WI38 (cell line): Measurements from ENCODE around the gene CNTD1.
"Not testable (repeated sequence)": the region's sequence is repeated elsewhere in the genome, so short reads cannot be mapped to it uniquely, and the experiment has no call there.

Experiments used
- H3K4me3 ChIP-seq: 2 replicates; pipeline ENCODE4 v1.5.1; 2011; ENCODE audit warnings: low read depth, mild to moderate bottlenecking, control low read depth, low read length
- TF ChIP-seq, protein P1 (sequence below): IDR thresholded peaks from 2 replicates; pipeline ENCODE4 v1.5.1; 2012; ENCODE audit warnings: low read depth, mild to moderate bottlenecking, control low read depth, low read length

The CNTD1 gene

DNA sequence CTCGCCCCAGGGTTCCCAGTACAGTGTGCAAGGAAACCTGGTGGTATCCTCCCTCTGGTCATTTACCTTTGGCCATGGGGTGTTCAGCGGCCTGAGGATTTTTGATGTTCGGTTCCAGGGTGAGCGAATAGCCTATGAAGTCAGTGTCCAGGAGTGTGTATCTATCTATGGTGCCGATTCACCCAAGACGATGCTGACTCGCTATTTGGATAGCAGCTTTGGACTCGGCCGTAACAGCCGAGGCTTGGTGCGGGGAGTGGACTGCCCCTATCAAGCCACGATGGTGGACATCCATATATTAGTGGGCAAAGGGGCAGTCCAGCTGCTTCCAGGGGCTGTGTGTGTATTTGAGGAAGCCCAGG is 46.9 kb downstream of the CNTD1 start:
- TF ChIP-seq, protein P1, sequence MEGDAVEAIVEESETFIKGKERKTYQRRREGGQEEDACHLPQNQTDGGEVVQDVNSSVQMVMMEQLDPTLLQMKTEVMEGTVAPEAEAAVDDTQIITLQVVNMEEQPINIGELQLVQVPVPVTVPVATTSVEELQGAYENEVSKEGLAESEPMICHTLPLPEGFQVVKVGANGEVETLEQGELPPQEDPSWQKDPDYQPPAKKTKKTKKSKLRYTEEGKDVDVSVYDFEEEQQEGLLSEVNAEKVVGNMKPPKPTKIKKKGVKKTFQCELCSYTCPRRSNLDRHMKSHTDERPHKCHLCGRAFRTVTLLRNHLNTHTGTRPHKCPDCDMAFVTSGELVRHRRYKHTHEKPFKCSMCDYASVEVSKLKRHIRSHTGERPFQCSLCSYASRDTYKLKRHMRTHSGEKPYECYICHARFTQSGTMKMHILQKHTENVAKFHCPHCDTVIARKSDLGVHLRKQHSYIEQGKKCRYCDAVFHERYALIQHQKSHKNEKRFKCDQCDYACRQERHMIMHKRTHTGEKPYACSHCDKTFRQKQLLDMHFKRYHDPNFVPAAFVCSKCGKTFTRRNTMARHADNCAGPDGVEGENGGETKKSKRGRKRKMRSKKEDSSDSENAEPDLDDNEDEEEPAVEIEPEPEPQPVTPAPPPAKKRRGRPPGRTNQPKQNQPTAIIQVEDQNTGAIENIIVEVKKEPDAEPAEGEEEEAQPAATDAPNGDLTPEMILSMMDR, result no peak
- H3K4me3 ChIP-seq, result no peak overlapping the region

DNA sequence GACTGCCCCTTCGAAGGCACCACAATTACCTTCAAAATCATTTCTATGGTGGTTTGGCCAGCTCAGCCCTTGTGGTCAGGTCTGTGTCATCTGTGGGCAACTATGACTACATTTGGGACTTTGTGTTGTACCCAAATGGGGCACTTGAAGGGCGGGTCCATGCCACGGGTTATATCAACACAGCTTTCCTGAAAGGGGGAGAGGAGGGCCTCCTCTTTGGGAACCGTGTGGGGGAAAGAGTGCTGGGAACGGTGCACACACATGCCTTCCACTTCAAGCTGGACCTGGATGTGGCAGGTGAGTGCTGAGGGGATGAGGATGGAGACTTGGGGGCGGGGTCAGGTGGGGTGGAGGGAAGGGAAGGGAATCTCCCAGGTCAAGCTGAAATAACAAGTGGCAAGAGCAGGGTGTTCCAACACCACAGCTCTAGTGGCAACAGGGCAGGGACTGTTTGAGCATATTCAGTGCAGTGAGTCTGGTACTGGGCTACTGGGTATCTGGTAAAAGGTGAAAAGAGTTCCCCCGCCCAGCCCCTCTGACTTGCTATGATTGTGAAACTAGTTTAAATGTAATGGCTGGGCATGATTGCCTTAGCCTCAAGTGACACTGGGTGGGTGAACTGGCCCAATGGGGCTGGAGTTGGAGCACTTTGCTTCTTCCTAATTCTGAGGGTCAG is 47.4 kb downstream of the CNTD1 start:
- H3K4me3 ChIP-seq, result no peak overlapping the region
- TF ChIP-seq, protein P1, result no peak

DNA sequence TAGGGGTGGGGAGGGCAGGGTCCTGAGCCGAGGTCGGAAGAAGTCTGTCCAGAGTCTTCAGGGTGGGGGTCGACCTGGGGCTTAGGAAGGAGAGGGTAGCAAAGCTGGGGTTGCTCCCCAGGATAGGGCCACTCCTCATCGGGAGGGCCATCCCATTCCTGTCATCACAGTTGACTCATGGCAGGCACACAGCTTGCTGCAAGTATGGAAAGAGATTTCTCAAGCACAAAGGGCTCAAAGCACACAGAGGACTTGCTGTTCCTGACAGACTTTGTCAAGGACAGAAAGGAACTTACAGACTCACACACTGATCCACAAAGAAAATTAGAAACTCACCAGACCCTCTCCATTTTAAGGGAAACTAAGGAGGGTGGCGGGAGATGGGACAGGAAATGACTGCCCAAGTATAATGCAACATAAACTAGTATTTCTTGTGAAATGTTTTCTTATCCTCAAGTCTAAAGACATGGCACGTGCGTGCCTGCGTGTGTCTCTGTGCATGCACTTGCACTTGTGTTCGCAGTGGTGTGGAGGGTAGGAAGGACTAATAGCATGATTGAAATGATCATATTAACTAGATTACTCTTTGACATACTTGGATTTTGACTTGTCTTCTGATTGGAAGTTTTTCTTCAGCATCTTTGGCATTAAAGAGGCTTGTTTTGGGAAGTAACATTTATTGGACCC is 48.1 kb downstream of the CNTD1 start:
- TF ChIP-seq, protein P1, result no peak
- no peak overlapping the region for H3K4me3 ChIP-seq

DNA sequence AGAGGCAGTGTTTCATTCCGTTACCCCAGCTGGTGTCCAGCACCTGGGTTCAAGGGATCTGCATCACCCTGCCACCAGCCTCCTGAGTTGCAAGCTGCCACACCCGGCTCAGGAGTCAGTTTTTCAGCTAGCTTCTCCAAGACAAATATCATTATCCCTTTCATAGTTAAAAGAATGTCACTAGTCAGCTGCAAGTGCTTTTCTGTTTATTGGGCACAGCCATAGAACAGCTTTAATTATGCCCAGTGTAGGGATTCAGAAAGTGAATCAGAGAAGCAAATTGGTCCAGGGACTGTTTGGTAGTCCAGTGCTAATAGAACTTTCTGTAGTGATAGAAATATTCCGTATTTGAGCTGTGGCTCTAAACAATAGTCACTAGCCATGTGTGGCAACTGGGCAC is 49.4 kb downstream of the CNTD1 start:
- TF ChIP-seq, protein P1, result no peak

DNA sequence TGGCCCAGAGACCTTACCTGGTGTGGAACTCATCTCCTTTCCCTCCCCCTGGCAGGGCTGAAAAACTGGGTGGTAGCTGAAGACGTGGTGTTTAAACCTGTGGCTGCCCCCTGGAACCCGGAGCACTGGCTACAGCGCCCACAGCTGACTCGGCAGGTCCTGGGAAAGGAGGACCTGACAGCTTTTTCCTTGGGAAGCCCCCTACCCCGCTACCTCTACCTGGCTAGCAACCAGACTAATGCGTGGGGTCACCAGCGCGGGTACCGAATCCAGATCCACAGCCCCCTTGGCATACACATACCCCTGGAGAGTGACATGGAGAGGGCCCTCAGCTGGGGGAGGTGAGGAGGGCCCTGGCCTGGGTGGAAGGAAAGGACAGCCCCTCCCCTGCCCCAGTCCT is 50.4 kb downstream of the CNTD1 start:
- H3K4me3 ChIP-seq, result no peak overlapping the region
- TF ChIP-seq, protein P1, result no peak

More for the DNA sequence above, 49.4 kb downstream of the CNTD1 start:
- no peak overlapping the region for H3K4me3 ChIP-seq

DNA sequence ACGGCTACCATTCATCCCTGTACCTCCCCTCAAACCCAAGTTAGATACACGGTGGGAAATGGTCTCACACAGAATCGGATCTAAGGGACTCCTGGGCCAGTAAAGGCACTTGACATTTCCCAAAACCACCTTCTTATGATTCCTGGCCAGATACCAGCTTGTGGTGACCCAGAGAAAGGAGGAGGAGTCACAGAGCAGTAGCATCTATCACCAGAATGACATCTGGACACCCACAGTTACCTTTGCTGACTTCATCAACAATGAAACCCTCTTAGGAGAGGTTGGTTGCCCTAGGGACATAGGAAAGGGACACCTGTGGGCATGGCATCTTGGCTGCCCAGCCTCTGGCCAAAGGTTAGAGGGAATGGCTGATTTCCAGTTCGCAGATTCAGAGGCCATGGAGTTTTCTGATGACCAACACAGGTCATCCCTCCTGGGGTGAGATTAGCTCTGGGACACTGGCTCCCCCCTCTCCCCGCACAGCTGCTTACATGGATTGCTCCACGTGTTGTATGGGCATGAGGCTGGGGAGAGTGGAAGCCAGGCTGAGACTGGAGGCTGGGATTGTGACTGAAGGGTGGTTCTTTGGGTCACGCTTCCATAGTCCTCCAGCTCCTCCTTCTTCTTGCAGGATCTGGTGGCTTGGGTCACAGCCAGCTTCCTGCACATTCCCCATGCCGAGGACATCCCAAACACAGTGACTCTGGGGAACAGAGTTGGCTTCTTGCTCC is 51.0 kb downstream of the CNTD1 start:
- TF ChIP-seq, protein P1, result no peak
- H3K4me3 ChIP-seq, result no peak overlapping the region

DNA sequence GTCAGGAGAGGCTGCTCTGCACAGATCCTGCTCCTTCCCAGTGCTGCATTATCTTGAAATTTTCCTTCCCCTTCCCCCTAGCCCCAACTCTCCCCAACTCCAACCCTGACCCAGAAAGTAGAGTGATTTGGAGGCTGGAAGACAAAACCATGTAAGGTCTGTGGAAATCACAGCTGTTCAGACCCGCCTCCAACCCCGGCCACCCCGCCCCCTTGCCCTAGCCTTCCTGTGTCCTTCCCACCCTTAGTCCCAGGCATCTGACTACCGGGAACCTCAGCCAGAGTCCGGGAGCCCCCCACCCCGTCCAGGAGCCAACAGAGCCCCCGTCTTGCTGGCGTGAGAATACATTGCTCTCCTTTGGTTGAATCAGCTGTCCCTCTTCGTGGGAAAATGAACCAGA is 52.3 kb downstream of the CNTD1 start, which contains the start of gene AOC3:
TSS of gene AOC3 (plus strand) at position 246 of the 400 bp plus-strand sequence. CDS start at position 391, 145 bp downstream.
- no peak within 1 kb of the TSS for H3K4me3 ChIP-seq
- TF ChIP-seq, protein P1, result no peak

DNA sequence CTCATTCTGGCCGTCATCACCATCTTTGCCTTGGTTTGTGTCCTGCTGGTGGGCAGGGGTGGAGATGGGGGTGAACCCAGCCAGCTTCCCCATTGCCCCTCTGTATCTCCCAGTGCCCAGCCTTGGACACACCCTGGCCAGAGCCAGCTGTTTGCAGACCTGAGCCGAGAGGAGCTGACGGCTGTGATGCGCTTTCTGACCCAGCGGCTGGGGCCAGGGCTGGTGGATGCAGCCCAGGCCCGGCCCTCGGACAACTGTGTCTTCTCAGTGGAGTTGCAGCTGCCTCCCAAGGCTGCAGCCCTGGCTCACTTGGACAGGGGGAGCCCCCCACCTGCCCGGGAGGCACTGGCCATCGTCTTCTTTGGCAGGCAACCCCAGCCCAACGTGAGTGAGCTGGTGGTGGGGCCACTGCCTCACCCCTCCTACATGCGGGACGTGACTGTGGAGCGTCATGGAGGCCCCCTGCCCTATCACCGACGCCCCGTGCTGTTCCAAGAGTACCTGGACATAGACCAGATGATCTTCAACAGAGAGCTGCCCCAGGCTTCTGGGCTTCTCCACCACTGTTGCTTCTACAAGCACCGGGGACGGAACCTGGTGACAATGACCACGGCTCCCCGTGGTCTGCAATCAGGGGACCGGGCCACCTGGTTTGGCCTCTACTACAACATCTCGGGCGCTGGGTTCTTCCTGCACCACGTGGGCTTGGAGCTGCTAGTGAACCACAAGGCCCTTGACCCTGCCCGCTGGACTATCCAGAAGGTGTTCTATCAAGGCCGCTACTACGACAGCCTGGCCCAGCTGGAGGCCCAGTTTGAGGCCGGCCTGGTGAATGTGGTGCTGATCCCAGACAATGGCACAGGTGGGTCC is 52.9 kb downstream of the CNTD1 start:
- not testable (repeated sequence) for H3K4me3 ChIP-seq
